K562 (cell line): ENCODE results near the gene CLASP2. TPM values are rescaled to one million over a fixed set of nuclear protein-coding genes. Genes with fewer than 3 reads are reported as not detected.

Experiments
- BRF1 ChIP-seq: IDR thresholded peaks from 3 replicates; pipeline ENCODE4 v1.6.1; 2011; ENCODE audit warnings: borderline replicate concordance, mild to moderate bottlenecking; ENCODE audit not compliant: insufficient read length; ENCODE audit errors: extremely low read depth
- CAMTA2 ChIP-seq: fragments of 250-450 bp; sonication (Bioruptor Pico); conservative IDR thresholded peaks from 2 replicates; pipeline ENCODE4 v1.5.1; 2022
- CCNT2 ChIP-seq: IDR thresholded peaks from 2 replicates; pipeline ENCODE4 v1.6.1; 2011; ENCODE audit warnings: borderline replicate concordance, low read depth, mild to moderate bottlenecking, moderate library complexity, mixed read lengths, low read length; ENCODE audit not compliant: insufficient read length; ENCODE audit errors: extremely low read depth
- CREM ChIP-seq: IDR thresholded peaks from 2 replicates; pipeline ENCODE4 v1.6.1; 2014; ENCODE audit warnings: antibody characterized with exemption, low read depth
- CSDE1 ChIP-seq, 2 experiments: fragments of 450-650 bp; IDR thresholded peaks; 2 replicates each; pipeline ENCODE4 v1.6.1; 2016; ENCODE audit warnings: mild to moderate bottlenecking in 1 of 2
- EGR1 ChIP-seq: fragments of 450-650 bp; conservative IDR thresholded peaks from 2 replicates; pipeline ENCODE4 v1.6.1; 2017; ENCODE audit warnings: mild to moderate bottlenecking
- EP300 ChIP-seq: IDR thresholded peaks from 2 replicates; pipeline ENCODE4 v1.6.1; 2012; ENCODE audit warnings: low read length, improper control_type of control experiment
- HNRNPLL ChIP-seq: fragments of 200-400 bp; formaldehyde crosslinking; IDR thresholded peaks from 2 replicates; pipeline ENCODE4 v1.6.1; 2017; ENCODE audit warnings: low read length, low read depth, mild to moderate bottlenecking; ENCODE audit not compliant: poor library complexity, severe bottlenecking
- ILF3 ChIP-seq: fragments of 450-650 bp; IDR thresholded peaks from 2 replicates; pipeline ENCODE4 v1.6.1; 2018; ENCODE audit warnings: antibody characterized with exemption, mild to moderate bottlenecking, moderate library complexity, borderline replicate concordance
- MCM7 ChIP-seq, 2 experiments: fragments of 450-650 bp; IDR thresholded peaks; 2 replicates each; pipeline ENCODE4 v1.6.1; 2016 to 2018
- NR3C1 ChIP-seq: sonication (generic); formaldehyde crosslinking; IDR thresholded peaks from 2 replicates; pipeline ENCODE4 v1.8.1; 2022; ENCODE audit warnings: missing genetic modification reagents
- OTX1 ChIP-seq: fragments of 450-650 bp; formaldehyde crosslinking; IDR thresholded peaks from 2 replicates; pipeline ENCODE4 v1.4.0; 2022; ENCODE audit warnings: mild to moderate bottlenecking
- RBM34 ChIP-seq: fragments of 200-400 bp; formaldehyde crosslinking; IDR thresholded peaks from 2 replicates; pipeline ENCODE4 v1.6.1; 2018; ENCODE audit warnings: low read length, borderline replicate concordance; ENCODE audit not compliant: insufficient read depth
- SMARCC2 ChIP-seq: fragments of 450-650 bp; IDR thresholded peaks from 2 replicates; pipeline ENCODE4 v1.6.1; 2017; ENCODE audit warnings: antibody characterized with exemption, moderate library complexity, mild to moderate bottlenecking, low read depth
- TEAD4 ChIP-seq, 2 experiments: sonication (generic) in 1 of 2; formaldehyde crosslinking in 1 of 2; IDR thresholded peaks; 2 replicates each; pipeline versions ENCODE4 v1.6.1 to v1.8.0; 2012 to 2022; ENCODE audit warnings: borderline replicate concordance in 1 of 2, inconsistent platforms in 1 of 2, low read length in 1 of 2, mild to moderate bottlenecking in 1 of 2, missing genetic modification reagents in 1 of 2
- polyA plus RNA-seq, 8 experiments: library from polyadenylated mRNA; depleted of rRNA in 4 of 8; stranded (reverse) in 5 of 8; unstranded in 3 of 8; fragments of >200 nt; fragmentation: Nextera tagmentation in 2 of 8; fragmentation: Illumina TruSeq in 1 of 8; extraction: Ambion mirVana in 2 of 8; extraction: Trizol in 1 of 8; gene quantifications; 2 replicates each; pipeline versions ENCODE4 v1.2.1 to v1.2.3, GENCODE V29; 2011 to 2014; ENCODE audit warnings: inconsistent platforms in 1 of 8, missing spikeins in 1 of 8
- total RNA-seq, 7 experiments: library from RNA; depleted of rRNA in 6 of 7; stranded (reverse); fragments of >200 nt in 6 of 7; fragmentation: Illumina TruSeq in 2 of 7; extraction: Trizol in 2 of 7; gene quantifications; 2 replicates each; pipeline versions ENCODE4 v1.2.1 to v1.2.3, GENCODE V29; 2011 to 2021; ENCODE audit warnings: low replicate concordance in 1 of 7
- TF ChIP-seq, protein P1 (sequence below): sonication (generic); formaldehyde crosslinking; IDR thresholded peaks from 2 replicates; pipeline ENCODE4 v1.8.0; 2023; ENCODE audit warnings: mild to moderate bottlenecking, missing genetic modification reagents
- TF ChIP-seq, protein P2 (sequence below), 3 experiments: fragments of 200-800 bp in 1 of 3; sonication (Bioruptor generic) in 1 of 3; sonication (generic) in 1 of 3; formaldehyde crosslinking in 1 of 3; IDR thresholded peaks; 2 replicates each; pipeline versions ENCODE4 v1.6.1 to v1.8.0; 2016 to 2022; ENCODE audit warnings: mild to moderate bottlenecking in 2 of 3, missing compliant biosample characterization in 2 of 3, missing genetic modification characterization in 2 of 3, missing genetic modification reagents in 1 of 3
- TF ChIP-seq, protein P3 (sequence below): fragments of 250-450 bp; sonication (Bioruptor Pico); IDR thresholded peaks from 2 replicates; pipeline ENCODE4 v1.8.0; 2022; ENCODE audit warnings: inconsistent platforms
- TF ChIP-seq, protein P4 (sequence below): fragments of 250-450 bp; sonication (Bioruptor Pico); IDR thresholded peaks from 2 replicates; pipeline ENCODE4 v1.5.0; 2021; ENCODE audit warnings: mild to moderate bottlenecking, moderate library complexity

CLASP2 gene
- total and polyA plus RNA-seq, 9 of the 15 experiments (the other 6 are each of a cell fraction or from before 2014, with no cell fraction given): 13.5 to 107 (median 71.8) TPM

DNA sequence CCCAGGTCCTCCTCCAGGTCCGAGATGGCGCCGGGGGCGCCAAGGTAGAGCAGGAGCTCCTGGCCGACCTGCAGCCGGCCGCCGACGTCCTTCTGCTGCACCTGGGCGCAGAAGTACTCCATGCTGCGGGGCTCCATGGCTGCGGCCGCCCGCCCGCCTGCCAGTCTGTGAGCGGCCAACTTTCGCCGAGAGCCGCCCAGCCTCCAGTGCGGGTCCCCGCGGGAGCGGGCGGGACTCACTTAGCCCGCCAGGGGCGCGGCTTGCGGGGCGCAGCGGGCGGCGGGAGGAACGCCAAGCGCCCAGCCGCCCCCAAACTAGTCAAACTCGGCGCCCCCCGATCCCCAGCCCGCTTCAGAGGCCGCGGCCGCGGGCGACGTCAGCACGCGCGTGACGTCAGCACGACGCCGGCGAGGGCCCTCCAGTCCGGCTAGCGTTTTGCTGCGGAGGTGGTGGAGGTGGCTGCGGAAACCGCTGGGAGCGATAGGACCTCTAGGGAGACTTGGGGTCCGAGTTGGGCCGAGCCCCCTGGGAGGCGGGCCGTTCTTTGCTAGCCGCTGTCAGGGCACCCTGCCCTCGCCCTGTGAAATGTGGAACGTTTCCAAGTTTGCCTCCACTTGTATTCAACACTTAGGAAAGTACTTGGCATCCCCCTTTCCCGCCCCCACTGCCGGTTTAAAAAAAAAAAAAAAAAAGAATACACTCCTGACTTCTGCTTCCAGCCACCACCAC, at the start of gene CLASP2 (continued):
- no peak for TF ChIP-seq BRF1
- TF ChIP-seq MCM7 (IDR thresholded peaks at IDR 0.05): no peak
- 0 out of 2 replicates have a peak, but pooled peaks have one; percentile 24 for TF ChIP-seq SMARCC2
- peak; percentile 85 for TF ChIP-seq CCNT2
- TF ChIP-seq TEAD4 (IDR thresholded peaks at IDR 0.05; ENCODE audit: low read length): 0 out of 2 replicates have a peak, but pooled peaks have one; percentile 3
- TF ChIP-seq TEAD4 (CRISPR knock-in tag; IDR thresholded peaks at IDR 0.05; ENCODE audit: borderline replicate concordance): no peak
- TF ChIP-seq, protein P1, sequence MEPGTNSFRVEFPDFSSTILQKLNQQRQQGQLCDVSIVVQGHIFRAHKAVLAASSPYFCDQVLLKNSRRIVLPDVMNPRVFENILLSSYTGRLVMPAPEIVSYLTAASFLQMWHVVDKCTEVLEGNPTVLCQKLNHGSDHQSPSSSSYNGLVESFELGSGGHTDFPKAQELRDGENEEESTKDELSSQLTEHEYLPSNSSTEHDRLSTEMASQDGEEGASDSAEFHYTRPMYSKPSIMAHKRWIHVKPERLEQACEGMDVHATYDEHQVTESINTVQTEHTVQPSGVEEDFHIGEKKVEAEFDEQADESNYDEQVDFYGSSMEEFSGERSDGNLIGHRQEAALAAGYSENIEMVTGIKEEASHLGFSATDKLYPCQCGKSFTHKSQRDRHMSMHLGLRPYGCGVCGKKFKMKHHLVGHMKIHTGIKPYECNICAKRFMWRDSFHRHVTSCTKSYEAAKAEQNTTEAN (CRISPR knock-in tag): 0 out of 2 replicates have a peak, but pooled peaks have one; percentile 24
- 0 out of 2 replicates have a peak, but pooled peaks have one; percentile 55 for TF ChIP-seq NR3C1 (CRISPR knock-in tag)
- peak; percentile 79 for TF ChIP-seq HNRNPLL
- TF ChIP-seq, protein P2, sequence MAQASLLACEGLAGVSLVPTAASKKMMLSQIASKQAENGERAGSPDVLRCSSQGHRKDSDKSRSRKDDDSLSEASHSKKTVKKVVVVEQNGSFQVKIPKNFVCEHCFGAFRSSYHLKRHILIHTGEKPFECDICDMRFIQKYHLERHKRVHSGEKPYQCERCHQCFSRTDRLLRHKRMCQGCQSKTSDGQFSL (CRISPR knock-in tag; IDR thresholded peaks at IDR 0.05): peak; percentile 8; the same call in 1 of the 2 replicates
- TF ChIP-seq, protein P2 (tag; IDR thresholded peaks at IDR 0.05): no peak
- TF ChIP-seq, protein P3, sequence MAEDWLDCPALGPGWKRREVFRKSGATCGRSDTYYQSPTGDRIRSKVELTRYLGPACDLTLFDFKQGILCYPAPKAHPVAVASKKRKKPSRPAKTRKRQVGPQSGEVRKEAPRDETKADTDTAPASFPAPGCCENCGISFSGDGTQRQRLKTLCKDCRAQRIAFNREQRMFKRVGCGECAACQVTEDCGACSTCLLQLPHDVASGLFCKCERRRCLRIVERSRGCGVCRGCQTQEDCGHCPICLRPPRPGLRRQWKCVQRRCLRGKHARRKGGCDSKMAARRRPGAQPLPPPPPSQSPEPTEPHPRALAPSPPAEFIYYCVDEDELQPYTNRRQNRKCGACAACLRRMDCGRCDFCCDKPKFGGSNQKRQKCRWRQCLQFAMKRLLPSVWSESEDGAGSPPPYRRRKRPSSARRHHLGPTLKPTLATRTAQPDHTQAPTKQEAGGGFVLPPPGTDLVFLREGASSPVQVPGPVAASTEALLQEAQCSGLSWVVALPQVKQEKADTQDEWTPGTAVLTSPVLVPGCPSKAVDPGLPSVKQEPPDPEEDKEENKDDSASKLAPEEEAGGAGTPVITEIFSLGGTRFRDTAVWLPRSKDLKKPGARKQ (CRISPR knock-in tag): no peak
- TF ChIP-seq EP300: peak; percentile 40
- TF ChIP-seq CAMTA2: no peak
- peak; percentile 96 for TF ChIP-seq EGR1
- TF ChIP-seq ILF3: peak; percentile 68; the same call in 1 of the 2 replicates
- peak in 1 of 2 experiments; percentile 80; a peak in 1 of 4 replicates for TF ChIP-seq CSDE1 (IDR thresholded peaks at IDR 0.05)
- TF ChIP-seq RBM34: 0 out of 2 replicates have a peak, but pooled peaks have one; percentile 26
- peak; percentile 75; the same call in 1 of the 2 replicates for TF ChIP-seq OTX1 (CRISPR knock-in tag)
- TF ChIP-seq, protein P4, sequence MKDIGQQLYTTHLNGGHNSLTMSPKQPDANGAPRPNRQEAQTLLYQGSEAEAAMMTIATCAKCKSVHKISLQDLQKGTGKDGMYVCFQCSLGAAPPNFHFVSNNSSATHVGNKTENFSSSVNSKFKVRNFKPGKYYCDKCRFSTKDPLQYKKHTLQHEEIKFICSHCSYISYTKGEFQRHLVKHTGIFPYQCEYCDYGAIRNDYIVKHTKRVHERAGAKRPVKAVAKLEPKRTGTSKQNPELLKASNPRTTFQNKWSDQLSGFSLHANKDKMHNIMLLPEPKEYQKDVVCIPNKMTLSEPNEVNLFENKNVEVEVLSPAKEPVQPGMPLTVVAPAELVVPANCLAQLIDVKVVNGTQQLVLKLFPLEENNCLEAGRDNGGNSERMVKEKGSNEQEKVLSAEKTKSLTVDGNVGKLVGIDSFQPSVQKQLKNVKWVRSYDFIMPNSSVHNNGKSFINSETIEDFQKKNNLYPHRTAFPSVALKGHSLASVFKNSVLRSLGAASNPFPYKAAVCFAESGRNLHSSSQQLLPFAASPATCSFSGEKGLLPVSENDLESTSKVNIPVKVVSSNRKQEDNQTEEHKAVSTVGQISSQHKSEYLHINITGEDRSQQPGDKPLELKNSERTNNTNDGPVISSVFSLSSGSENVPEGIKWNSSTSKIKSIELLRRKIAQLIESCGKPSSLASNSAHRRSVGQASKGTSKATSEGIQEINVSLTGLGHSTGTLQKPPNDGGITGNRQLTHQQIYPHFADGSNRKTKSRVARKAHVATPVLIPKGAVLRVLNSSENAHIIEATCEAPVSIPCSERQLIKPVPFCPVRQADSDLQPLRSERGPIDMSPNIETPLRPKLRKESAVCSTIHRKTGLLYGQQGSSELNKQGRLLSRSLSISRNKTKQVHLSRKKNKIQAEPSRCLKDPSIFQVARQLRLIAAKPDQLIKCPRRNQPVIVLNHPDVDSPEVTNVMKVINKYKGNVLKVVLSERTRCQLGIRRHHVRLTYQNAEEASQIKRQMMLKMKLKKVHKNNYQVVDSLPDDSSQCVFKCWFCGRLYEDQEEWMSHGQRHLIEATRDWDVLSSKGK (CRISPR knock-in tag): no peak
- TF ChIP-seq CREM: peak; percentile 99
